ENCODE results near the gene ALB.

DNA sequence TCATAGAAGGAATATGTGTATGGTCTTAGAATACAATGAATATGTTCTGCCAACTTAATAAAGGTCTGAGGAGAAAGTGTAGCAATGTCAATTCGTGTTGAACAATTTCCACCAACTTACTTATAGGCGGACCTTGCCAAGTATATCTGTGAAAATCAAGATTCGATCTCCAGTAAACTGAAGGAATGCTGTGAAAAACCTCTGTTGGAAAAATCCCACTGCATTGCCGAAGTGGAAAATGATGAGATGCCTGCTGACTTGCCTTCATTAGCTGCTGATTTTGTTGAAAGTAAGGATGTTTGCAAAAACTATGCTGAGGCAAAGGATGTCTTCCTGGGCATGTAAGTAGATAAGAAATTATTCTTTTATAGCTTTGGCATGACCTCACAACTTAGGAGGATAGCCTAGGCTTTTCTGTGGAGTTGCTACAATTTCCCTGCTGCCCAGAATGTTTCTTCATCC, 9.2 kb downstream of the ALB start:
- TF ChIP-seq EZH2 (IDR thresholded peaks at IDR 0.05; ENCODE audit: low read length, missing control alignments) = no peak
- TF ChIP-seq, protein P1, sequence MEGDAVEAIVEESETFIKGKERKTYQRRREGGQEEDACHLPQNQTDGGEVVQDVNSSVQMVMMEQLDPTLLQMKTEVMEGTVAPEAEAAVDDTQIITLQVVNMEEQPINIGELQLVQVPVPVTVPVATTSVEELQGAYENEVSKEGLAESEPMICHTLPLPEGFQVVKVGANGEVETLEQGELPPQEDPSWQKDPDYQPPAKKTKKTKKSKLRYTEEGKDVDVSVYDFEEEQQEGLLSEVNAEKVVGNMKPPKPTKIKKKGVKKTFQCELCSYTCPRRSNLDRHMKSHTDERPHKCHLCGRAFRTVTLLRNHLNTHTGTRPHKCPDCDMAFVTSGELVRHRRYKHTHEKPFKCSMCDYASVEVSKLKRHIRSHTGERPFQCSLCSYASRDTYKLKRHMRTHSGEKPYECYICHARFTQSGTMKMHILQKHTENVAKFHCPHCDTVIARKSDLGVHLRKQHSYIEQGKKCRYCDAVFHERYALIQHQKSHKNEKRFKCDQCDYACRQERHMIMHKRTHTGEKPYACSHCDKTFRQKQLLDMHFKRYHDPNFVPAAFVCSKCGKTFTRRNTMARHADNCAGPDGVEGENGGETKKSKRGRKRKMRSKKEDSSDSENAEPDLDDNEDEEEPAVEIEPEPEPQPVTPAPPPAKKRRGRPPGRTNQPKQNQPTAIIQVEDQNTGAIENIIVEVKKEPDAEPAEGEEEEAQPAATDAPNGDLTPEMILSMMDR (conservative IDR thresholded peaks at IDR 0.05 in 1 of 2, IDR thresholded peaks at IDR 0.05 in 1 of 2; ENCODE audit: low read depth in 1 of 2, low read length in 2 of 2) = no peak
